NAMALWA (cell line): ENCODE measurements around the gene METTL2B.
A peak's percentile ranks its signal among the peaks of the same experiment; 100 is the strongest.
"Not testable (repeated sequence)": the region's sequence is repeated elsewhere in the genome, so short reads cannot be mapped to it uniquely, and the experiment has no call there.

Experiments used
- DNase-seq: peaks from one replicate; pipeline ENCODE4 v3.0.0-alpha.2; 2015; ENCODE audit warnings: low spot score

METTL2B gene

GRCh38 chr7:128523932-128524524 lies 47.5 kb downstream of the METTL2B start:
- DNase-seq = not testable (repeated sequence)

- DNase-seq = not testable (repeated sequence)
These were observed 49.0 kb downstream of the METTL2B start for GRCh38 chr7:128525584-128525983.

GRCh38 chr7:128526062-128526466 lies 49.5 kb downstream of the METTL2B start:
- DNase-seq = not testable (repeated sequence)

- DNase-seq = not testable (repeated sequence)
These were observed 52.6 kb downstream of the METTL2B start for GRCh38 chr7:128529191-128529590.

DNA sequence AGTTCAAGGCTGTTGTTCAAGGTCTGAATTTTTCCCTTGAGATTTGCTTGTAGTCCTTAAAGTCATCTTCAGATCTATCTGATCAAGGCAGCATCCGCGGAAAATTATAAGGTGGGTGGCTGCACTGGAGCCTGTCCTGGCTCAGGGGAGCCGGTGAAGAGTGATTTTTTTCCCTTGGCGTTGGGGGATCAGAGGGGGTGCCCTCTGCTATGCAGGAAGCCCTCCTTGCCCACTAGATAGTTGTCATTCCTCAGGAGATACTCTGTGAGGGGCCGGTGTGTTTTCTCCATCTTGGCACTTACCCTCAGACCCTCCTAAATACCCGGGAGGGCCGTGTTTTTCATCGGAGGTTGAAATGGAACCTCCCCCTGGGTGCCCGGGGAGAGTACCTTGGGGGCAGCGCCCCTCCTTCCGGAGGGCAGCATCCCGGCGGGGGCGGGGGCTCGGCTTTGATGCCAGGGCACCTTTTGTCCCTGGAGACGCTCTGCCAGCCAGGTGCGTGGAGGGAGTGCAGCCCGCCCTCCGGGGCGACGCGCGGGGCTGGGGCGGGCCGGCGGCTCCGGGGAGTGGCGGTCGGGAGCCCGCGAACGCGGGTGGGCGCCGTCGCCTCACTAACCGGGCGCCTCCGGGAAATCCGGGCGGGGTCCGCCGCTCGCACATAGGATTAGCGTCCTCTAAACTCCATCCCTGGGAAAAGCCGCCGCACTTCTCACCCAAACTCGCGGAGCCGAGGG lies 53.7 kb downstream of the METTL2B start:
- peak; percentile 53 for DNase-seq

DNA sequence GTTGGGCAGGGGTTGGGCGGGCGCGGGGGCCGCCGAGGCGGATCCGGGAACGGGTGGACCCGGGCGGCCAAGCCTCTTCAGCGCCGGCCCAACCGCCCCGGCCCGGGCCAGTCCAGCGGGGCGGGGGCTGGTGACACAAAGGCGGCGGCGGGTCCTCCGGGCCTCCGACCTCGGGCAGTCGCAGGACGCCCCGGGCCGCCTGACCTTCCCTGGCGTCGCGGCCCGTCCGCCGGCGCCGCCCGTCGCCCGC lies 54.2 kb downstream of the METTL2B start:
- no peak for DNase-seq

- DNase-seq = peak; percentile 86
These were observed 54.8 kb downstream of the METTL2B start for GRCh38 chr7:128531105-128531954.

DNA sequence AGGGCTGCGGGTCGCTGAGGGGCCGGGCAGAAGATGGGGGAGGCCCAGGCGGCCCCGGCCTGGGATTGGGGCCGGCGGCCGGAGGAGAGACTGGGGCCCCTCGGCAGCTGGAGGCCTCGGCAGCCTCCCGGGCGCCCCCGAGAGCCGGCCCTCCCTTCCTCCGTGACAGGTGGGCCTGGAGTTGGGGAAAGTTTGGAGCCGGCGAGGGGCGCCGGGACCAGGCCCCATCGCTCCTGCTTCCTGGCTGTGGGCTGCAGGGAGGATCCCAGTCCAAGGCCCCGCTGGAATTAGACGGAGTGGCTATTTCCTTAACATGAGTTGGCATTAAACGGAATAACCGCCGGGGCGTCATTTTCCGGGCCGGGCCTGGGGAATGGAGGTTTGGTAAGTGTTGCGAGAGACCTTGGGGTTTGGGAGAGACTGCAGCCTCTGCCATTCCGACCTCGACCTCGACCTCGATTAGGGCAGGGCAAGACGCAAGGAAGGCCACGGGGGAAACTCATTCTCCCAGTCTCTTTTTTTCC lies 55.5 kb downstream of the METTL2B start:
- DNase-seq = peak; percentile 60

DNA sequence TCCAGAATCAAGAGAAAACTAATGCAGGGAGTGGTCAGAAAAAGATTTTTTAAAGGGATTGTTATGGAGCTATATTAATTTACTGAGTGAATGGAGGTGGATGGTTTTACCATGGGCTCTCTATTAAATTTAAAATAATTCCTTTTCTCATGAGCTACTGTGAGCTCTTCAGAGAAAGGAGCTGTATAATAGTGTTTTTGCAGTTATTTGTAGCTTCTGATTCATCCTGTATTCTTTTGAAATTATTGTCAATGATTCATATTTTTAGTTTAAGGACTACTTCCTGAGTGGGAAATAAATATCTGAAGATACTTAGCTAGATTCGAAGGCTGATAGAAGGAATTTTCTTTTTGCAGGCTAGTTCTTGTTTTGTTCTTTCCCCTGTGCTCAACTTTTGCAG lies 56.4 kb downstream of the METTL2B start:
- DNase-seq = not testable (repeated sequence)

DNA sequence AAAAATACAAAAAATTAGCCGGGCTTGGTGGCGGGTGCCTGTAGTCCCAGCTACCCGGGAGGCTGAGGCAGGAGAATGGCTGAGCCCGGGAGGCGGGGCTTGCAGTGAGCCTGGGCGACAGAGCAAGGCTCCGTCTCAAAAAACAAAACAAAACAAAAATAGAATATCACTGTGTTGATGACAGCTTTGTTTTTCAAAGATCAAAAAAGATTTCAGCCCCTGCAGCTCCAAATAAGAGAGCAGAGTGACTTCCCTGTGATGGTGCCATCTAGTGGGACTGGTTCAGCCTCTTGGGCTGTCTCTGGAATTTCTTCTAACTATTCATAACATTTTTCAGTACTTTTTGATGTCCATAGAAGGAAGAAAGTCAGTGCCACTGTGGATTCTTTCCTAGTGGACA lies 60.9 kb downstream of the METTL2B start:
- peak; percentile 57 for DNase-seq

- DNase-seq = not testable (repeated sequence)
These were observed 66.0 kb downstream of the METTL2B start for GRCh38 chr7:128542530-128542929.

GRCh38 chr7:128543300-128543699 lies 66.8 kb downstream of the METTL2B start:
- not testable (repeated sequence) for DNase-seq

- not testable (repeated sequence) for DNase-seq
These were observed 69.8 kb downstream of the METTL2B start for GRCh38 chr7:128546319-128546851.

GRCh38 chr7:128550920-128551319 lies 74.4 kb downstream of the METTL2B start:
- DNase-seq = no peak

- not testable (repeated sequence) for DNase-seq
These were observed 77.8 kb downstream of the METTL2B start for GRCh38 chr7:128554394-128554793.
